Esophagus (tissue), 2 donors: ENCODE data around the gene JMY. TPM values are rescaled to one million over a fixed set of nuclear protein-coding genes. Genes with fewer than 3 reads are reported as not detected.
"Not testable (repeated sequence)": the region's sequence is repeated elsewhere in the genome, so short reads cannot be mapped to it uniquely, and the experiment has no call there.

Experiments used
- H3K27ac ChIP-seq, 2 donors: one replicate each; pipeline ENCODE4 v1.5.1; 2013; ENCODE audit warnings: low read depth in 2 of 2, mild to moderate bottlenecking in 2 of 2, inconsistent platforms in 1 of 2, low read length in 1 of 2, moderate library complexity in 1 of 2
- H3K27me3 ChIP-seq, 2 donors: one replicate each; pipeline ENCODE4 v1.6.1; 2013; ENCODE audit warnings: low read length in 2 of 2, control low read depth in 1 of 2, mild to moderate bottlenecking in 1 of 2; ENCODE audit not compliant: insufficient read depth in 2 of 2, control insufficient read depth in 1 of 2
- H3K36me3 ChIP-seq, 2 donors: one replicate each; pipeline ENCODE4 v1.6.1; 2013; ENCODE audit warnings: low read length in 1 of 2; ENCODE audit not compliant: control insufficient read depth in 2 of 2, insufficient read depth in 2 of 2
- H3K4me1 ChIP-seq, 2 donors: one replicate each; pipeline ENCODE4 v1.6.1; 2013; ENCODE audit warnings: low read length in 1 of 2; ENCODE audit not compliant: control insufficient read depth in 2 of 2, insufficient read depth in 2 of 2
- H3K4me3 ChIP-seq, 2 donors: one replicate each; pipeline ENCODE4 v1.5.1; 2013; ENCODE audit warnings: low read length in 2 of 2, mild to moderate bottlenecking in 2 of 2, low read depth in 1 of 2, moderate library complexity in 1 of 2
- H3K9me3 ChIP-seq, 2 donors: one replicate each; pipeline ENCODE4 v1.6.1; 2013; ENCODE audit warnings: mild to moderate bottlenecking in 2 of 2, low read depth in 1 of 2, low read length in 1 of 2, moderate library complexity in 1 of 2; ENCODE audit not compliant: control insufficient read depth in 2 of 2, insufficient read depth in 1 of 2
- WGBS, 2 donors: extraction: QIAGEN DNeasy Blood & Tissue Kit; methylation state at CpG; one replicate each; pipeline ENCODE4 v1.1.7; 2013; 5-methylcytosine and 5-hydroxymethylcytosine counted together
- polyA plus RNA-seq, 2 donors: library from polyadenylated mRNA; stranded (reverse); fragments of 200-250 nt; gene quantifications; one replicate each; pipeline ENCODE4 v1.2.3, GENCODE V29; 2013
- donor health status: healthy with polysubstance abuse.
- donor health status: Bipolar disorder and iron deficiency.

JMY gene
- polyA plus RNA-seq, 2 donors: 2.3 to 2.5 TPM

- Histone ChIP-seq H3K4me1 (peaks cover 0 to 3% of the 10 kb centered on the region in 2 donors), H3K9me3 (no peaks in the 10 kb centered on the region), H3K4me3 (peak overlapping the region; percentile 73 to 86), H3K36me3 (no peaks in the 10 kb centered on the region), H3K27me3 (no peaks in the 10 kb centered on the region), H3K27ac (peak overlapping the region; percentile 91 to 95)
- 0 to 1% methylated on average over 73 to 78 of the region's 78 CpGs for WGBS, 2 donors
These were observed 535 bp downstream of the JMY start for GRCh38 chr5:79236362-79236969.

GRCh38 chr5:79236970-79237739 lies 1.2 kb downstream of the JMY start:
- Histone ChIP-seq H3K9me3 (no peaks in the 10 kb centered on the region), H3K27me3 (no peaks in the 10 kb centered on the region), H3K4me1 (peaks cover 0 to 3% of the 10 kb centered on the region in 2 donors), H3K4me3 (peak overlapping the region; percentile 73 to 86), H3K27ac (peak overlapping the region; percentile 91 to 95), H3K36me3 (no peaks in the 10 kb centered on the region)
- 0 to 1% methylated on average over 55 to 61 of the region's 61 CpGs for WGBS, 2 donors

GRCh38 chr5:79237740-79238560 lies 2.0 kb downstream of the JMY start:
- no peaks in the 10 kb centered on the region for H3K27me3 ChIP-seq
- 14 to 17% methylated on average over 14 of the region's 14 CpGs for WGBS, 2 donors
- H3K36me3 ChIP-seq: no peaks in the 10 kb centered on the region
- H3K9me3 ChIP-seq: no peaks in the 10 kb centered on the region
- H3K27ac ChIP-seq: peak overlapping the region; percentile 91 to 95
- peaks cover 0 to 3% of the 10 kb centered on the region in 2 donors for H3K4me1 ChIP-seq
- peak overlapping the region; percentile 73 to 86 for H3K4me3 ChIP-seq

GRCh38 chr5:79240561-79240960 lies 4.6 kb downstream of the JMY start:
- peaks cover 0 to 3% of the 10 kb centered on the region in 2 donors for H3K4me1 ChIP-seq
- no peak overlapping the region for H3K4me3 ChIP-seq
- no peak overlapping the region for H3K27ac ChIP-seq
- no peaks in the 10 kb centered on the region for H3K36me3 ChIP-seq
- no peaks in the 10 kb centered on the region for H3K27me3 ChIP-seq
- WGBS, 2 donors: 76 to 86% methylated on average over 2 of the region's 2 CpGs
- no peaks in the 10 kb centered on the region for H3K9me3 ChIP-seq

- Histone ChIP-seq H3K9me3 (no peaks in the 10 kb centered on the region), H3K4me3 (peak overlapping the region in 1 of 2 donors; percentile 15), H3K4me1 (peaks cover 0 to 3% of the 10 kb centered on the region in 2 donors), H3K27ac (no peak overlapping the region), H3K36me3 (no peaks in the 10 kb centered on the region), H3K27me3 (no peaks in the 10 kb centered on the region)
- 62 to 66% methylated on average over 4 of the region's 4 CpGs for WGBS, 2 donors
These were observed 5.6 kb downstream of the JMY start for GRCh38 chr5:79241535-79241979.

GRCh38 chr5:79242242-79243039 lies 6.5 kb downstream of the JMY start:
- no peaks in the 10 kb centered on the region for H3K27me3 ChIP-seq
- H3K9me3 ChIP-seq: no peaks in the 10 kb centered on the region
- H3K4me1 ChIP-seq: peaks cover 0 to 3% of the 10 kb centered on the region in 2 donors
- no peaks in the 10 kb centered on the region for H3K36me3 ChIP-seq
- WGBS, 2 donors: 58 to 69% methylated on average over 5 of the region's 5 CpGs
- no peak overlapping the region for H3K4me3 ChIP-seq
- no peak overlapping the region for H3K27ac ChIP-seq

- Histone ChIP-seq H3K4me1 (peaks cover 0 to 3% of the 10 kb centered on the region in 2 donors), H3K27ac (no peak overlapping the region), H3K27me3 (no peaks in the 10 kb centered on the region), H3K36me3 (no peaks in the 10 kb centered on the region), H3K4me3 (no peak overlapping the region), H3K9me3 (no peaks in the 10 kb centered on the region)
- 97 to 100% methylated on average over 1 of the region's 1 CpG for WGBS, 2 donors
These were observed 7.3 kb downstream of the JMY start for GRCh38 chr5:79243224-79243623.

- H3K9me3 ChIP-seq, H3K27me3 ChIP-seq, H3K36me3 ChIP-seq, H3K4me3 ChIP-seq: not testable (repeated sequence)
- H3K27ac ChIP-seq: peak overlapping the region in 1 of 2 donors; percentile 51
- WGBS, 2 donors: 52 to 69% methylated on average over 8 of the region's 8 CpGs
- peaks cover 5 to 12% of the 10 kb centered on the region in 2 donors for H3K4me1 ChIP-seq
These were observed 18.1 kb downstream of the JMY start for GRCh38 chr5:79254067-79254466.
